AG08395 (cell line): ENCODE results near the gene ZNF441.
"Not testable (repeated sequence)": the region's sequence is repeated elsewhere in the genome, so short reads cannot be mapped to it uniquely, and the experiment has no call there.

ENCODE experiments used
- DNase-seq: peaks from one replicate; pipeline ENCODE4 v3.0.0; 2012; ENCODE audit warnings: mixed read lengths, low spot score

The ZNF441 gene

GRCh38 chr19:11766597-11767591, at the start of gene ZNF441:
ZNF441 (plus strand) TSS chr19:11767000; CDS start chr19:11767194, 194 bp downstream.
- peak; percentile 98 for DNase-seq

- DNase-seq = no peak
Measured at GRCh38 chr19:11721681-11722080, 45.1 kb upstream of the ZNF441 start.

- no peak for DNase-seq
Measured at GRCh38 chr19:11722414-11722813, 44.4 kb upstream of the ZNF441 start.

GRCh38 chr19:11729586-11729985, 37.2 kb upstream of the ZNF441 start:
- no peak for DNase-seq

GRCh38 chr19:11735375-11735774, 31.4 kb upstream of the ZNF441 start:
- DNase-seq = no peak

- peak; percentile 62 for DNase-seq
Measured at GRCh38 chr19:11736696-11737095, 30.1 kb upstream of the ZNF441 start.

- no peak for DNase-seq
Measured at GRCh38 chr19:11737964-11738745, 28.6 kb upstream of the ZNF441 start.

GRCh38 chr19:11738746-11739620, 27.8 kb upstream of the ZNF441 start, which contains the start of gene ZNF823:
ZNF823 (minus strand) TSS chr19:11738946; CDS start chr19:11738819, 127 bp downstream.
- DNase-seq = peak; percentile 97

GRCh38 chr19:11745869-11746268, 20.9 kb upstream of the ZNF441 start:
- no peak for DNase-seq

- no peak for DNase-seq
Measured at GRCh38 chr19:11747277-11747676, 19.5 kb upstream of the ZNF441 start.

GRCh38 chr19:11749751-11750150, 17.0 kb upstream of the ZNF441 start:
- DNase-seq = no peak

- DNase-seq = no peak
Measured at GRCh38 chr19:11752244-11752736, 14.5 kb upstream of the ZNF441 start.

GRCh38 chr19:11754663-11755062, 12.1 kb upstream of the ZNF441 start:
- no peak for DNase-seq

- DNase-seq = no peak
Measured at GRCh38 chr19:11756965-11757364, 9.8 kb upstream of the ZNF441 start.

GRCh38 chr19:11759805-11760204, 7.0 kb upstream of the ZNF441 start:
- no peak for DNase-seq

GRCh38 chr19:11763117-11763516, 3.7 kb upstream of the ZNF441 start:
- no peak for DNase-seq

- DNase-seq = no peak
Measured at GRCh38 chr19:11763611-11764010, 3.2 kb upstream of the ZNF441 start.

GRCh38 chr19:11767633-11768133, 883 bp downstream of the ZNF441 start:
- DNase-seq = peak; percentile 28

GRCh38 chr19:11769995-11770394, 3.2 kb downstream of the ZNF441 start:
- no peak for DNase-seq

- DNase-seq = not testable (repeated sequence)
Measured at GRCh38 chr19:11771520-11771919, 4.7 kb downstream of the ZNF441 start.

- not testable (repeated sequence) for DNase-seq
Measured at GRCh38 chr19:11776669-11777068, 9.9 kb downstream of the ZNF441 start.
